Measurements from ENCODE around the gene SFTA2.

The SFTA2 gene

DNA sequence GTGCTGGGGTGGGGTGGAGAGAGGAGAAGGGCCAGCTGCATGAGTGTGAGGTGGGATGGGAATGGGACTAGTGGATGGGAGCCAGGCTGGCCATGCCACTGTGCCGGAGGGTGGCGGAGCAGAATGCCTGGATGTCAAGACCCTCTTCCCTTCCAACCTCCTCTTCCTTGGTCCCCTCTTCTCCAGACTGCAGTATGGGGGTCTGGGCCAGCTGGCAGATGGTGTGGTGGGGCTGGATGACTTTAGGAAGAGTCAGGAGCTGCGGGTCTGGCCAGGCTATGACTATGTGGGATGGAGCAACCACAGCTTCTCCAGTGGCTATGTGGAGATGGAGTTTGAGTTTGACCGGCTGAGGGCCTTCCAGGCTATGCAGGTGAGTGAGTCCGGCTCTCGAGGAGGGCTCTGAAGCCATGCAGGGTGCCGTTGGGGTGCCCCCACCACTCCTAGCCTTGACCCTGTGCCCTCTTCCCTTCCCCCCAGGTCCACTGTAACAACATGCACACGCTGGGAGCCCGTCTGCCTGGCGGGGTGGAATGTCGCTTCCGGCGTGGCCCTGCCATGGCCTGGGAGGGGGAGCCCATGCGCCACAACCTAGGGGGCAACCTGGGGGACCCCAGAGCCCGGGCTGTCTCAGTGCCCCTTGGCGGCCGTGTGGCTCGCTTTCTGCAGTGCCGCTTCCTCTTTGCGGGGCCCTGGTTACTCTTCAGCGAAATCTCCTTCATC is 40.0 kb downstream of the SFTA2 start:
- no peak overlapping the region for H3K4me3 ChIP-seq (replicated peaks; ENCODE audit: low read depth, low read length)
- DNase-seq (ENCODE audit: extremely low read depth, low read depth) = no peak
- TF ChIP-seq, protein P1, sequence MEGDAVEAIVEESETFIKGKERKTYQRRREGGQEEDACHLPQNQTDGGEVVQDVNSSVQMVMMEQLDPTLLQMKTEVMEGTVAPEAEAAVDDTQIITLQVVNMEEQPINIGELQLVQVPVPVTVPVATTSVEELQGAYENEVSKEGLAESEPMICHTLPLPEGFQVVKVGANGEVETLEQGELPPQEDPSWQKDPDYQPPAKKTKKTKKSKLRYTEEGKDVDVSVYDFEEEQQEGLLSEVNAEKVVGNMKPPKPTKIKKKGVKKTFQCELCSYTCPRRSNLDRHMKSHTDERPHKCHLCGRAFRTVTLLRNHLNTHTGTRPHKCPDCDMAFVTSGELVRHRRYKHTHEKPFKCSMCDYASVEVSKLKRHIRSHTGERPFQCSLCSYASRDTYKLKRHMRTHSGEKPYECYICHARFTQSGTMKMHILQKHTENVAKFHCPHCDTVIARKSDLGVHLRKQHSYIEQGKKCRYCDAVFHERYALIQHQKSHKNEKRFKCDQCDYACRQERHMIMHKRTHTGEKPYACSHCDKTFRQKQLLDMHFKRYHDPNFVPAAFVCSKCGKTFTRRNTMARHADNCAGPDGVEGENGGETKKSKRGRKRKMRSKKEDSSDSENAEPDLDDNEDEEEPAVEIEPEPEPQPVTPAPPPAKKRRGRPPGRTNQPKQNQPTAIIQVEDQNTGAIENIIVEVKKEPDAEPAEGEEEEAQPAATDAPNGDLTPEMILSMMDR (IDR thresholded peaks at IDR 0.05; ENCODE audit: low read depth, low read length, missing control alignments) = no peak

DNA sequence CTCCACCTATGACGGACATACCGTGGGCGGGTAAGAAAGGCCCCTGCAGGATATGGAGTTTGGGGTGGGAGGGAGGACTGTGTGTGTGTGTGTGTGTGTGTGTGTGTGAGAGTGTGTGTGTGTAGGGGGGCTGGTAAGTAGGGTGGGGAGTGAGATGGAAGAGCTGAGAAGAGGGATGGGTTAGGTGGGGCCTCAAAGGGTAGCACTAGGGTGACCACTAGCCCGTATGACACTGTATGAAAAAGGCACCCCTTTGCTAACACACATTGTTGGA is 40.6 kb downstream of the SFTA2 start:
- H3K4me3 ChIP-seq (replicated peaks; ENCODE audit: low read depth, low read length) = no peak overlapping the region
- DNase-seq (ENCODE audit: extremely low read depth, low read depth) = no peak
- TF ChIP-seq, protein P1 (IDR thresholded peaks at IDR 0.05; ENCODE audit: low read depth, low read length, missing control alignments) = no peak

DNA sequence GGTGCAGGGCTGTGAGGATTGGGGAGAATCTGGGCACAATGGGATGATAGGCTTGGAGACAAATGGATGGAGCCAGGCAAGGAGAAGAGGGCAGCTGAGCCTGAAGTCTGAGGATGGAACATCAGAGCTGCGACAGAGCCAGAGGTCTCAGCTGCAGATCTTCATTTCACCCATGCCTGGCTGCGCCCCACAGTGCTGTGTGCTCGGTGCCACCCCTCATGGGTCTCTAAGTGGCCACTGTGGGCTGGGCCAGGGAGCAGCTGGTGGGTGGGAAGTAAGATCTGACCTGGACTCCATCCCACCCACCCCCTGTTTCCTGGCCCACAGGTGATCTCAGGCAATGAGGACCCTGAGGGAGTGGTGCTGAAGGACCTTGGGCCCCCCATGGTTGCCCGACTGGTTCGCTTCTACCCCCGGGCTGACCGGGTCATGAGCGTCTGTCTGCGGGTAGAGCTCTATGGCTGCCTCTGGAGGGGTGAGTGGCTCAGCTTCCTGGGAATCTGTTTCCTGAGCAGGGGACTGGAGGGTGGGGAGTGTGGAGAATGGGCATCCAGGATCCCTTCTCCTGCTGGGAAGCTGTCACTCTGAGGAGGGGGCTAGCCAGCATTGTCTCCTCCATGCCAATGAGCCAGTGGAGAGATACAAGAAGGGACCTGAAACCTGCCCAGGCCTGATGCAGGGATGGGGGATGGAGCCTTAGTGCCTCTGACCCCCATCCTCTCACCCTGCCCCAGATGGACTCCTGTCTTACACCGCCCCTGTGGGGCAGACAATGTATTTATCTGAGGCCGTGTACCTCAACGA is 41.1 kb downstream of the SFTA2 start:
- no peak overlapping the region for H3K4me3 ChIP-seq (replicated peaks; ENCODE audit: low read depth, low read length)
- TF ChIP-seq, protein P1 (IDR thresholded peaks at IDR 0.05; ENCODE audit: low read depth, low read length, missing control alignments) = no peak
- no peak for DNase-seq (ENCODE audit: extremely low read depth, low read depth)

DNA sequence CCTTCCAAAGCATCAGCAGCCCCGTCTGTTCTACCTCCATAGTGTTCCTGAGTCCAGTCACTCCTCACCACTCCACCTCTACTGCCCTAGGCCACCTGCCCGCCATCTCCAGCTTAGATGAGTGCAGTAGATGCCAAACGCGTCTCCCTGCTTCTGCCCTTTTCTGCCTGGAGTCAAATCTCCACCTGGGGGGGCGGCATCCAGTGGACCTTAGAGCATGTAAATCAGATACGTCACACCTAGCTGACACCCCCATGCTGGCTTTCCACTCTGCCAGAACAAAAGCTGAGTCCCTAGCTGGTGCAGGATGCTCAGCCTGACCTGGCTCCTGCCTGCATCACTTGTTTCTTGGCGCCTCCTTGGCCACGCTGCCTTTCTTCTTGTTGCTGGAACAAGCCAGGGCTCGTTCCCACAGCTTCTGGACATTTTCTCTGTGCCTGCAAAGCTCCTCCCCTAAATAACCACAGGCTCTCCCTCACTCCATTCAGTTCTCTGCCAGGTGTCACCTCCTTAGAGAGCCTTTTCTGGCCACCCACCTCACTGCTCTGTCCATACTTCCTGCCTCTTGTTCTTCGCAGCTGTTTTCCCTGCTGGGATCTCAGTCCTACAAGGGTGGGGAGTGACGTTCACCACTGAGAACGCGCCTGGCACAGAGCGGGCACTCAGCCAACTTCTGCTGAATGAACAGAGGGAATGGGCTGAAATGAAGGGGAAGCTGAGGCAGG is 41.9 kb downstream of the SFTA2 start:
- DNase-seq (ENCODE audit: extremely low read depth, low read depth) = no peak
- TF ChIP-seq, protein P1 (IDR thresholded peaks at IDR 0.05; ENCODE audit: low read depth, low read length, missing control alignments) = no peak
- no peak overlapping the region for H3K4me3 ChIP-seq (replicated peaks; ENCODE audit: low read depth, low read length)

DNA sequence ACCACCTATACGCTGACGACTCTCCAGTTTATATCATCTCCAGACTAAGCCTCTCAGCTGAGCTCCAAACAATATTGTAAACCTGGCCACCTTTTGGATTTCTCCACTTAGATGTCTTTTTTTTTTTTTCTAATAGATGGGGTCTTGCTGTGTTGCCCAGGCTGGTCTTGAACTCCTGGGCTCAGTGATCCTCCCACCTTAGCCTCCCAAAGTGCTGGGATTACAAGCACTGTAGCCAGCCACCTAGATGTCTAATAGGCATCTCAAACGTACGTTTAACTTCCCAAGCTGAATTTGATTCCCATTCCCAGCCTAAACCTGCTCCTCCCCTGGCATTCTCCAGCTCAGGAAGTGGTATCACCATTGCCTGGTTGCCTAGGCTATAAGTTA is 42.5 kb downstream of the SFTA2 start:
- no peak for DNase-seq (ENCODE audit: extremely low read depth, low read depth)
- TF ChIP-seq, protein P1 (IDR thresholded peaks at IDR 0.05; ENCODE audit: low read depth, low read length, missing control alignments) = no peak
- no peak overlapping the region for H3K4me3 ChIP-seq (replicated peaks; ENCODE audit: low read depth, low read length)

DNA sequence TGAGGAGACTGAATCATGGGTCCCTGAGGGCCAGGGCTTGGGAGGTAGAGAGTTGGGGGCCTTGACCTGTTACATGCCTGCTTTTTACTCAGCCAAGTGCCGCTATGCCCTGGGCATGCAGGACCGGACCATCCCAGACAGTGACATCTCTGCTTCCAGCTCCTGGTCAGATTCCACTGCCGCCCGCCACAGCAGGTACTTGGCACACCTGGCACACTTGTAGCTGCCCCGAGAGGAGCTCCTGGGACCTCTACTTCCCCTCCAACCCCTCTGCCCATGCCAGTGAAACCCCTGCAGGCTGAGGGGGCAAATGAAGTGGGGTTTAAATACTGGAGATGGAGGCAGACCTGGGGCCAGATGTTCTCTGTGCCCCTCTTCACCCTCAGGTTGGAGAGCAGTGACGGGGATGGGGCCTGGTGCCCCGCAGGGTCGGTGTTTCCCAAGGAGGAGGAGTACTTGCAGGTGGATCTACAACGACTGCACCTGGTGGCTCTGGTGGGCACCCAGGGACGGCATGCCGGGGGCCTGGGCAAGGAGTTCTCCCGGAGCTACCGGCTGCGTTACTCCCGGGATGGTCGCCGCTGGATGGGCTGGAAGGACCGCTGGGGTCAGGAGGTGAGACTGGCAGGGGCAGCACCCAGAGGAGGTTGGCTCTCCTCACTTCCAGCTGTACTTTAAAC is 43.0 kb downstream of the SFTA2 start:
- DNase-seq (ENCODE audit: extremely low read depth, low read depth) = no peak
- H3K4me3 ChIP-seq (replicated peaks; ENCODE audit: low read depth, low read length) = no peak overlapping the region
- TF ChIP-seq, protein P1 (IDR thresholded peaks at IDR 0.05; ENCODE audit: low read depth, low read length, missing control alignments) = no peak
